Measurements from ENCODE around the gene CPEB1. TPM values are rescaled to one million over a fixed set of nuclear protein-coding genes. Genes with fewer than 3 reads are reported as not detected.

Gene CPEB1
- total and polyA plus RNA-seq, 2 of the 13 experiments (the other 11 are each of a cell fraction or from before 2014, with no cell fraction given) = 0.03 to 0.07 TPM

DNA sequence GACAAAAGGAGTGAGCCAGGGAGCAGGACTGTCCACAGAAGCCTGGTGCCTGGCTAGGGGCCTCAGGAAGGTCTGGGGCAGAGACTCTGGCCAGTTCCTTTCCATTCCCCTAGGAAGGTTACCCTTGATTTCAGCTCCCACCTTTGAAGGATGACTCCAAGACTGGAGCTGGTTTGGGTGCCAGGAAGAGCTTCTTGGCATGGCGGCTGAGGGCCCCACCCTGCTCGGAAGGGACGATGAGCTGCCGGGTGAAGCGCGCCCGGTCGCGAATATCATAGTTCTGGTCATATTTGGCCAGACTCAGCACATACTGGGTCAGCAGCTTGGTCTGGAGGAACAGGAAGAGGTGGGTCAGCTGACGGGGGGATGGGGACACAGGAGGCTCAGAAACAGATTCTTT, 19.4 kb upstream of the CPEB1 start (continued):
- TF ChIP-seq, protein P1, sequence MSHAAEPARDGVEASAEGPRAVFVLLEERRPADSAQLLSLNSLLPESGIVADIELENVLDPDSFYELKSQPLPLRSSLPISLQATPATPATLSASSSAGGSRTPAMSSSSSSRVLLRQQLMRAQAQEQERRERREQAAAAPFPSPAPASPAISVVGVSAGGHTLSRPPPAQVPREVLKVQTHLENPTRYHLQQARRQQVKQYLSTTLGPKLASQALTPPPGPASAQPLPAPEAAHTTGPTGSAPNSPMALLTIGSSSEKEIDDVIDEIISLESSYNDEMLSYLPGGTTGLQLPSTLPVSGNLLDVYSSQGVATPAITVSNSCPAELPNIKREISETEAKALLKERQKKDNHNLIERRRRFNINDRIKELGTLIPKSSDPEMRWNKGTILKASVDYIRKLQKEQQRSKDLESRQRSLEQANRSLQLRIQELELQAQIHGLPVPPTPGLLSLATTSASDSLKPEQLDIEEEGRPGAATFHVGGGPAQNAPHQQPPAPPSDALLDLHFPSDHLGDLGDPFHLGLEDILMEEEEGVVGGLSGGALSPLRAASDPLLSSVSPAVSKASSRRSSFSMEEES (CRISPR knock-in tag; IDR thresholded peaks at IDR 0.05) = no peak
- TF ChIP-seq CEBPB (IDR thresholded peaks at IDR 0.05; ENCODE audit: borderline replicate concordance, low read depth, low read length) = no peak

- DNase-seq (ENCODE audit: low spot score) = no peak
- no peak overlapping the region for H3K27ac ChIP-seq (ENCODE audit: extremely low read length, insufficient read depth, low read length)
- no peaks in the 10 kb centered on the region for H4K20me1 ChIP-seq (ENCODE audit: insufficient read depth, low read length)
- no peak overlapping the region for H2AFZ ChIP-seq (ENCODE audit: low read length)
- no peak overlapping the region for H3K4me2 ChIP-seq (ENCODE audit: low read depth, low read length)
- no peaks in the 10 kb centered on the region for H3K79me2 ChIP-seq (ENCODE audit: insufficient read depth, low read length)
- no peak for ATAC-seq
- no peaks in the 10 kb centered on the region for H3K4me1 ChIP-seq (ENCODE audit: insufficient read depth, low read length)
- TF ChIP-seq PCBP1 (IDR thresholded peaks at IDR 0.05; ENCODE audit: borderline replicate concordance, low read depth, low read length) = no peak
- TF ChIP-seq ZNF3 (CRISPR knock-in tag; IDR thresholded peaks at IDR 0.05) = no peak
- TF ChIP-seq ZNF841 (CRISPR knock-in tag; IDR thresholded peaks at IDR 0.05; ENCODE audit: borderline replicate concordance) = no peak
- TF ChIP-seq, protein P2, sequence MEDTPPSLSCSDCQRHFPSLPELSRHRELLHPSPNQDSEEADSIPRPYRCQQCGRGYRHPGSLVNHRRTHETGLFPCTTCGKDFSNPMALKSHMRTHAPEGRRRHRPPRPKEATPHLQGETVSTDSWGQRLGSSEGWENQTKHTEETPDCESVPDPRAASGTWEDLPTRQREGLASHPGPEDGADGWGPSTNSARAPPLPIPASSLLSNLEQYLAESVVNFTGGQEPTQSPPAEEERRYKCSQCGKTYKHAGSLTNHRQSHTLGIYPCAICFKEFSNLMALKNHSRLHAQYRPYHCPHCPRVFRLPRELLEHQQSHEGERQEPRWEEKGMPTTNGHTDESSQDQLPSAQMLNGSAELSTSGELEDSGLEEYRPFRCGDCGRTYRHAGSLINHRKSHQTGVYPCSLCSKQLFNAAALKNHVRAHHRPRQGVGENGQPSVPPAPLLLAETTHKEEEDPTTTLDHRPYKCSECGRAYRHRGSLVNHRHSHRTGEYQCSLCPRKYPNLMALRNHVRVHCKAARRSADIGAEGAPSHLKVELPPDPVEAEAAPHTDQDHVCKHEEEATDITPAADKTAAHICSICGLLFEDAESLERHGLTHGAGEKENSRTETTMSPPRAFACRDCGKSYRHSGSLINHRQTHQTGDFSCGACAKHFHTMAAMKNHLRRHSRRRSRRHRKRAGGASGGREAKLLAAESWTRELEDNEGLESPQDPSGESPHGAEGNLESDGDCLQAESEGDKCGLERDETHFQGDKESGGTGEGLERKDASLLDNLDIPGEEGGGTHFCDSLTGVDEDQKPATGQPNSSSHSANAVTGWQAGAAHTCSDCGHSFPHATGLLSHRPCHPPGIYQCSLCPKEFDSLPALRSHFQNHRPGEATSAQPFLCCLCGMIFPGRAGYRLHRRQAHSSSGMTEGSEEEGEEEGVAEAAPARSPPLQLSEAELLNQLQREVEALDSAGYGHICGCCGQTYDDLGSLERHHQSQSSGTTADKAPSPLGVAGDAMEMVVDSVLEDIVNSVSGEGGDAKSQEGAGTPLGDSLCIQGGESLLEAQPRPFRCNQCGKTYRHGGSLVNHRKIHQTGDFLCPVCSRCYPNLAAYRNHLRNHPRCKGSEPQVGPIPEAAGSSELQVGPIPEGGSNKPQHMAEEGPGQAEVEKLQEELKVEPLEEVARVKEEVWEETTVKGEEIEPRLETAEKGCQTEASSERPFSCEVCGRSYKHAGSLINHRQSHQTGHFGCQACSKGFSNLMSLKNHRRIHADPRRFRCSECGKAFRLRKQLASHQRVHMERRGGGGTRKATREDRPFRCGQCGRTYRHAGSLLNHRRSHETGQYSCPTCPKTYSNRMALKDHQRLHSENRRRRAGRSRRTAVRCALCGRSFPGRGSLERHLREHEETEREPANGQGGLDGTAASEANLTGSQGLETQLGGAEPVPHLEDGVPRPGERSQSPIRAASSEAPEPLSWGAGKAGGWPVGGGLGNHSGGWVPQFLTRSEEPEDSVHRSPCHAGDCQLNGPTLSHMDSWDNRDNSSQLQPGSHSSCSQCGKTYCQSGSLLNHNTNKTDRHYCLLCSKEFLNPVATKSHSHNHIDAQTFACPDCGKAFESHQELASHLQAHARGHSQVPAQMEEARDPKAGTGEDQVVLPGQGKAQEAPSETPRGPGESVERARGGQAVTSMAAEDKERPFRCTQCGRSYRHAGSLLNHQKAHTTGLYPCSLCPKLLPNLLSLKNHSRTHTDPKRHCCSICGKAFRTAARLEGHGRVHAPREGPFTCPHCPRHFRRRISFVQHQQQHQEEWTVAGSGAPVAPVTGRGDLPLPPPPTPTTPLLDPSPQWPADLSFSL (CRISPR knock-in tag; IDR thresholded peaks at IDR 0.05) = no peak
- TF ChIP-seq ZNF264 (CRISPR knock-in tag; IDR thresholded peaks at IDR 0.05) = no peak
- TF ChIP-seq ZNF317 (CRISPR knock-in tag; IDR thresholded peaks at IDR 0.05) = no peak
- TF ChIP-seq ZNF441 (CRISPR knock-in tag; IDR thresholded peaks at IDR 0.05; ENCODE audit: borderline replicate concordance) = no peak
- TF ChIP-seq POLR2AphosphoS5 (IDR thresholded peaks at IDR 0.05; ENCODE audit: low read depth, low read length) = no peak
- no peak for TF ChIP-seq ZNF280B (CRISPR knock-in tag; IDR thresholded peaks at IDR 0.05; ENCODE audit: borderline replicate concordance)
- no peaks in the 10 kb centered on the region for H3K36me3 ChIP-seq (replicated peaks in 1 of 2; ENCODE audit: control insufficient read depth in 1 of 2, insufficient read depth in 2 of 2, low read length in 2 of 2)
- 0 out of 5 replicates have a peak, but pooled peaks cover 0 to 3% of the 10 kb centered on the region in 2 experiments for H3K27me3 ChIP-seq (ENCODE audit: control insufficient read depth in 1 of 2, insufficient read depth in 2 of 2, low read length in 2 of 2)
- WGBS (ENCODE audit: low lambda C conversion rate) = 10% methylated on average over 3 of the region's 5 CpGs
- no peak for FAIRE-seq
- in situ Hi-C loops (cut with HindIII; ENCODE audit: extremely low pct_ligation_motif_present, low pct_unique_long_range_greater_than_20kb) = no loop called here
- no peak overlapping the region for H3K4me3 ChIP-seq (replicated peaks in 1 of 3; ENCODE audit: insufficient read depth in 1 of 3, low read depth in 2 of 3, low read length in 3 of 3)
- ChIA-PET POLR2A (no interaction called here), CTCF (ENCODE audit: low intra/inter-chr PET ratio, low total read pairs) (no interaction called here)
- no peaks in the 10 kb centered on the region for H3K9me3 ChIP-seq (ENCODE audit: low read length)
- intact Hi-C loops (cut with micrococcal nuclease; ENCODE audit: unreplicated experiment) = no loop called here
- H3K9ac ChIP-seq (ENCODE audit: insufficient read depth, low read depth, low read length) = no peak overlapping the region
- BruUV-seq (replicated peaks) = no TSS peak
Observed at GRCh38 chr15:82664021-82664420, 16.9 kb upstream of the CPEB1 start.

Measured in HepG2 (cell line).